CD4-positive, alpha-beta memory T cell (primary cell): ENCODE measurements around the gene TBC1D5. TPM values are rescaled to one million over a fixed set of nuclear protein-coding genes. Genes with fewer than 3 reads are reported as not detected.
"Not testable (repeated sequence)": the region's sequence is repeated elsewhere in the genome, so short reads cannot be mapped to it uniquely, and the experiment has no call there.

Source experiments
- CTCF ChIA-PET: fragments of 350-600 bp; sonication (Branson Sonifier 250); formaldehyde crosslinking; loops from one replicate; lab custom pipeline; 2021; ENCODE audit warnings: inconsistent platforms; ENCODE audit not compliant: partially characterized antibody; lab: Charles Lee
- POLR2A ChIA-PET: fragments of 350-600 bp; sonication (Branson Sonifier 250); formaldehyde crosslinking; loops from one replicate; lab custom pipeline; 2021; ENCODE audit not compliant: partially characterized antibody; lab: Charles Lee
- DNase-seq, 5 donors: peaks; one replicate each; pipeline versions ENCODE4 v3.0.0 to v3.0.0-alpha.2; 2020 to 2022; ENCODE audit warnings: mixed read lengths in 1 of 5
- H3K27ac ChIP-seq: one replicate; pipeline ENCODE4 v1.7.0; 2013; ENCODE audit warnings: low read depth, low read length
- H3K27me3 ChIP-seq: 2 replicates; pipeline ENCODE4 v1.7.0; 2013; ENCODE audit warnings: mild to moderate bottlenecking, low read length, moderate library complexity; ENCODE audit not compliant: insufficient read depth
- H3K36me3 ChIP-seq: 2 replicates; pipeline ENCODE4 v1.7.0; 2013; ENCODE audit warnings: mild to moderate bottlenecking, low read length, moderate library complexity; ENCODE audit not compliant: insufficient read depth
- H3K4me1 ChIP-seq: 2 replicates; pipeline ENCODE4 v1.7.0; 2013; ENCODE audit warnings: mild to moderate bottlenecking, low read length, moderate library complexity; ENCODE audit not compliant: insufficient read depth
- H3K4me3 ChIP-seq, 2 donors: one replicate each; pipeline ENCODE4 v1.7.0; 2013; ENCODE audit warnings: low read length in 2 of 2, mild to moderate bottlenecking in 1 of 2
- H3K9me3 ChIP-seq, 2 donors: one replicate each; pipeline ENCODE4 v1.7.0; 2013; ENCODE audit warnings: low read length in 2 of 2, control low read depth in 1 of 2; ENCODE audit not compliant: control insufficient read depth in 1 of 2
- H3K27ac Mint-ChIP-seq, 7 donors: one replicate each; pipeline ENCODE4 v1.8.0; 2020 to 2021; ENCODE audit warnings: mixed read lengths in 7 of 7, mild to moderate bottlenecking in 6 of 7, inconsistent platforms in 3 of 7, moderate library complexity in 3 of 7
- H3K27me3 Mint-ChIP-seq, 2 donors: one replicate each; pipeline ENCODE4 v1.8.0; 2020 to 2021; ENCODE audit warnings: mixed read lengths in 2 of 2
- H3K36me3 Mint-ChIP-seq, 2 donors: one replicate each; pipeline ENCODE4 v1.8.0; 2020 to 2021; ENCODE audit warnings: mixed read lengths in 2 of 2, inconsistent platforms in 1 of 2, mild to moderate bottlenecking in 1 of 2
- H3K4me1 Mint-ChIP-seq, 4 donors: one replicate each; pipeline ENCODE4 v1.8.0; 2020 to 2021; ENCODE audit warnings: mixed read lengths in 4 of 4, mild to moderate bottlenecking in 1 of 4
- H3K4me3 Mint-ChIP-seq, 8 donors: one replicate each; pipeline ENCODE4 v1.8.0; 2020 to 2021; ENCODE audit warnings: mixed read lengths in 8 of 8, mild to moderate bottlenecking in 7 of 8, moderate library complexity in 6 of 8, inconsistent platforms in 3 of 8
- H3K9me3 Mint-ChIP-seq, 8 donors: one replicate each; pipeline ENCODE4 v1.8.0; 2020 to 2021; ENCODE audit warnings: mixed read lengths in 8 of 8, mild to moderate bottlenecking in 5 of 8, inconsistent platforms in 3 of 8, moderate library complexity in 1 of 8
- intact Hi-C: fragments of 100-400 bp; cut with micrococcal nuclease; formaldehyde crosslinking; loops from one replicate; pipeline ENCODE4 v1.15.1; 2023
- polyA plus RNA-seq, 2 donors: library from polyadenylated mRNA; unstranded; fragments of 300-500 nt; fragmentation: Illumina TruSeq; gene quantifications; one replicate each; pipeline ENCODE4 v1.2.3, GENCODE V29; 2021
- total RNA-seq, 2 experiments: library from RNA; stranded (reverse); gene quantifications; one replicate each; pipeline ENCODE4 v1.2.3, GENCODE V29; 2021

Gene TBC1D5
- total and polyA plus RNA-seq, 4 experiments from 2014 or later, result 21.2 to 52.2 (median 43.3) TPM

DNA sequence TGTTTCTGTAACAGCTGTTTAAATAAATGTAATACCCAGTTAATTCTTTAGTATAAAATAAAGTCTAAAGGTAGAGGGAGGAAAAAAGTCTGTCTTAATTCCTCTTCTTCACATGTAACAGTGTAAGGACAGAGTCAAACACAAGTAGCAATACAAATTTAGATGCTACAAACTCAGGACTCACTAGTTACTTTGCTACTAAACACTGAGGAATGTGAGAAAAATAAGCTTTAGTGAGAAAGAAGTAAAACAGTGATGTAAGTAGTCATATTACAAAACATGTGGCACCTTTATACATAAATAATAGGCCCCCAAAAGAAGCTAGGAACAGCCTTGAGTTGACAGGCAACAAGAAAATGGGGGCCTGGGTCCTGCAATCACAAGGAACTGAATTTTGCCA, 113.0 kb downstream of the TBC1D5 start:
- no peak overlapping the region for H3K27ac Mint-ChIP-seq
- CTCF ChIA-PET, result no interaction called here
- H3K4me1 Mint-ChIP-seq, result peaks cover 22 to 32% (median 30%) of the 10 kb centered on the region in 4 donors
- intact Hi-C loops, result no loop called here
- H3K36me3 Mint-ChIP-seq, result peaks cover 0 to 2% of the 10 kb centered on the region in 2 donors
- POLR2A ChIA-PET, result no interaction called here
- DNase-seq, result no peak
- Histone ChIP-seq H3K36me3 (no peaks in the 10 kb centered on the region), H3K27me3 (no peaks in the 10 kb centered on the region), H3K9me3 (no peaks in the 10 kb centered on the region), H3K27ac (no peak overlapping the region), H3K4me1 (peaks cover 12% of the 10 kb centered on the region), H3K4me3 (no peak overlapping the region)
- H3K9me3 Mint-ChIP-seq, result peaks cover 0 to 2% (median 0%) of the 10 kb centered on the region in 8 donors
- no peaks in the 10 kb centered on the region for H3K27me3 Mint-ChIP-seq
- H3K4me3 Mint-ChIP-seq, result no peak overlapping the region

DNA sequence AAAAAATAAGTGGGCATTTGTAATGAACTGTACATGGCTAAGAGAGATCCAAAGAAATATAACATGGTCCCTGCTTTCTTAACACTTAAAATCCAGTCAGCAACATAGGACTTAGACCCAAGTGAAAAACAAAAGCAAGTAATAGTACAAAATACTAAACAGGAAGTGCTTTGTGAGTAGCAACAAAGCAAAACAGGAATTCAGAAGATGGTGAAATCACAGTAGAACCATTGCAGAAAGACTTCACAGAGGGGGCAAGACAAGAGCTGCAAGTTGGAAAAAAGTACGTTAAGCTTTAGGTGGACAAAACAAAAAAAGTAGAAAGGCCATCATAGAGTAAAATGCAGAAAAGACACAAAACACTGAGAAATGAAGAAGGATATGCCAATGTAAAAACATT, 116.0 kb downstream of the TBC1D5 start:
- no peaks in the 10 kb centered on the region for H3K27me3 Mint-ChIP-seq
- H3K27ac Mint-ChIP-seq, result peak overlapping the region in 1 of 7 donors; percentile 37
- H3K9me3 ChIP-seq, result no peaks in the 10 kb centered on the region
- no peaks in the 10 kb centered on the region for H3K9me3 Mint-ChIP-seq
- H3K4me1 Mint-ChIP-seq, result peaks cover 16 to 20% (median 18%) of the 10 kb centered on the region in 4 donors
- peaks cover 12% of the 10 kb centered on the region for H3K4me1 ChIP-seq
- no peaks in the 10 kb centered on the region for H3K27me3 ChIP-seq
- H3K4me3 Mint-ChIP-seq, result peak overlapping the region in 1 of 8 donors; percentile 2
- intact Hi-C loops, result no loop called here
- no peak for DNase-seq
- H3K4me3 ChIP-seq, result no peak overlapping the region
- peaks cover 4% of the 10 kb centered on the region for H3K36me3 ChIP-seq
- no peak overlapping the region for H3K27ac ChIP-seq
- ChIA-PET CTCF (interaction anchor here (1.4 kb wide), 1 partner anchor 19 kb away, joined by 4 read pairs; no protein-coding TSS in a partner anchor), POLR2A (no interaction called here)
- H3K36me3 Mint-ChIP-seq, result peaks cover 17 to 21% of the 10 kb centered on the region in 2 donors

DNA sequence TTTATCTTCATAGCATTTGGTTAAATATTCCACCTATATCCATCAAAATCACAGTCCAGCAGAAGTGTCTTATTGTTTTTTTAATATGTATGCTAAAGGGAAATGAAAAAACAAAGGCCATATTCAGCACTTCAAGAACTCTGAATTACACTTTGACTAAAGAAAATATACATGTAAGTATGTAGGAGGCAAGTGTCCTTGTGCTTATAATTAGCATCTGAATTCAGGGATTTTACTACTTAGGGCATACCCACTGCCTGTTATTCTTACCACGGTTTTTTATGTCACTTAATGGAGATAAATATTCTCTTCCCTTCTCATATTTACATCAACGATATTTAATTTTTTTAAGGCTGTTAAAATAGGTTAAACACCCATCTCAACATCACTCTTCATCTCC, 117.3 kb downstream of the TBC1D5 start:
- Mint-ChIP-seq H3K36me3 (peaks cover 20 to 32% of the 10 kb centered on the region in 2 donors), H3K27me3 (no peaks in the 10 kb centered on the region), H3K4me3 (no peak overlapping the region), H3K9me3 (no peaks in the 10 kb centered on the region), H3K27ac (no peak overlapping the region), H3K4me1 (peaks cover 14 to 17% (median 14%) of the 10 kb centered on the region in 4 donors)
- Histone ChIP-seq H3K36me3 (peaks cover 4% of the 10 kb centered on the region), H3K4me1 (peaks cover 12% of the 10 kb centered on the region), H3K4me3 (no peak overlapping the region), H3K27ac (no peak overlapping the region), H3K27me3 (no peaks in the 10 kb centered on the region), H3K9me3 (no peaks in the 10 kb centered on the region)
- DNase-seq, result no peak
- ChIA-PET POLR2A (no interaction called here), CTCF (no interaction called here)
- intact Hi-C loops, result no loop called here

DNA sequence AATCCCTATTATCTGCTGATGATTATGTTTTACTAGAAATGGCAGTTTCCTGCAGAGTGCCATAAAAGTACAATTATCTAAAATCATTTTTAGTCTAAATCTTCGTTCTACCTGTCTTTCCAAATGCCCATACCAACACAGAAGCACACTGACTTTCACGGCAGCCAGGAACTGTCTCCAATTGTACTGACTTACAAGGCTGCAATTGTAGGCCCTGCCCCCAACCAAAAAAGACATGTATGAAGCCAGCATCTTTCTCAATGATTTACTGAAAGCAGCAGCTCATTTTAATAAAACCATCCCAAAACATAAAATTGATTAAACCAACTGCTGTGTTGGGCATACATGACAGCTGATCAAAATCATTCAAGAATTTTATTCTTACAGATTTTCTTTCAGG, 119.0 kb downstream of the TBC1D5 start:
- H3K4me1 Mint-ChIP-seq, result peaks cover 13 to 14% (median 14%) of the 10 kb centered on the region in 4 donors

DNA sequence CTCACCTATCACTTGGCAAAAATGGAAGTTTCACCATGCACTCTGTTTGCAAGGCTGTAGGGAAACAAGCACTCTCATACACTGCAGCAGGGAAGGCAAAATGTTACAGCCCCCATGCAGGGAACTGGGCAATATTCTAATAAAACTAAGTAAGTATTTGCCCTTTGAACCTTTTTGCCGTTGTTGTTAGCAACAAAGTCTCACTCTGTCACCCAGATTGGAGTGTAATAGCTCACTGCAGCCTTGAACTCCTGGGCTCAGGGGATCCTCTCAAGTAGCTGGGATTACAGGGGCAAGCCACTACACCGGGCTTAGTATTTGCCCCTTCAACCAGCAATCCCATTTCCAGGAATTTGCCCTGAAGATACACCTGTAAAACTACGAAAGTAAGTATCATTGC, 122.5 kb downstream of the TBC1D5 start:
- Histone ChIP-seq H3K4me3 (no peak overlapping the region), H3K27me3 (no peaks in the 10 kb centered on the region), H3K9me3 (no peaks in the 10 kb centered on the region), H3K36me3 (peaks cover 4% of the 10 kb centered on the region), H3K27ac (no peak overlapping the region), H3K4me1 (no peaks in the 10 kb centered on the region)
- ChIA-PET CTCF (no interaction called here), POLR2A (no interaction called here)
- intact Hi-C loops, result no loop called here
- Mint-ChIP-seq H3K27ac (no peak overlapping the region), H3K36me3 (peaks cover 37 to 66% of the 10 kb centered on the region in 2 donors), H3K9me3 (peaks cover 0 to 17% (median 6%) of the 10 kb centered on the region in 8 donors), H3K27me3 (no peaks in the 10 kb centered on the region), H3K4me1 (peaks cover 0 to 2% (median under 1%) of the 10 kb centered on the region in 4 donors), H3K4me3 (no peak overlapping the region)
- DNase-seq, result no peak

More for the DNA sequence above, 119.0 kb downstream of the TBC1D5 start:
- Mint-ChIP-seq H3K9me3 (no peaks in the 10 kb centered on the region), H3K4me3 (no peak overlapping the region), H3K27me3 (no peaks in the 10 kb centered on the region), H3K36me3 (peaks cover 29 to 42% of the 10 kb centered on the region in 2 donors), H3K27ac (peak overlapping the region in 1 of 7 donors; percentile 57)
- H3K27me3 ChIP-seq, result no peaks in the 10 kb centered on the region
- DNase-seq, result no peak
- peaks cover 4% of the 10 kb centered on the region for H3K36me3 ChIP-seq
- no peak overlapping the region for H3K4me3 ChIP-seq
- H3K9me3 ChIP-seq, result no peaks in the 10 kb centered on the region
- ChIA-PET CTCF (no interaction called here), POLR2A (no interaction called here)
- H3K4me1 ChIP-seq, result peaks cover 12% of the 10 kb centered on the region
- no peak overlapping the region for H3K27ac ChIP-seq
- intact Hi-C loops, result no loop called here

DNA sequence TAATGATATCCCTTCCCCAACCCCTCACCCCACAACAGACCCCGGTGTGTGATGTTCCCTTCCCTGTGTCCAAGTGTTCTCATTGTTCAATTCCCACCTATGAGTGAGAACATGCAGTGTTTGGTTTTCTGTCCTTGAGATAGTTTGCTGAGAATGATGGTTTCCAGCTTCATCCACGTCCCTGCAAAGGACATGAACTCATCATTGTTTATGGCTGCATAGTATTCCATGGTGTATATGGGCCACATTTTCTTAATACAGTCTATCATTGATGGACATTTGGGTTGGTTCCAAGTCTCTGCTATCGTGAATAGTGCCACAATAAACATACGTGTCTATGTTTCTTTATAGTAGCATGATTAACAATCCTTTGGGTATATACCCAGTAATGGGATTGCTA, 129.4 kb downstream of the TBC1D5 start:
- H3K27ac ChIP-seq, H3K4me3 ChIP-seq, H3K36me3 ChIP-seq, CTCF ChIA-PET, H3K9me3 ChIP-seq, DNase-seq, H3K27me3 Mint-ChIP-seq, H3K27ac Mint-ChIP-seq, POLR2A ChIA-PET, H3K4me1 ChIP-seq, H3K4me3 Mint-ChIP-seq, intact Hi-C loops, H3K4me1 Mint-ChIP-seq, H3K27me3 ChIP-seq: not testable (repeated sequence)
- Mint-ChIP-seq H3K36me3 (peaks cover 8 to 40% of the 10 kb centered on the region in 2 donors), H3K9me3 (peaks cover 2 to 33% (median 16%) of the 10 kb centered on the region in 8 donors)

DNA sequence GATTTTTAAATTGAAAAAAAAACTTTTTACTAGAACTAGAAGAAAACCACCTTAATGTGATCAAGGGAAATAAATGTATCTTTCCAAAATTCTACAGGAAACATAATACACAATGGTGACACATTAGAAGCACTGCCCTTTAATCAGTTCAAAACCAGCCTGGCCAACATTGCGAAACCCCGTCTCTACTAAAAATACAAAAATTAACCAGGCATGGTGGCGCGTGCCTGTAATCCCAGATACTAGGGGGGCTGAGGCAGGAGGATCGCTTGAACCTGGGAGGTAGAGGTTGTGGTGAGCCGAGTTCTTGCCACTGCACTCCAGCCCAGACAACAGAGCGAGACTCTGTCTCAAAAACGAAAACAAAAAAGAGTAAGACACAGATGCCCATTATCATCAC, 134.5 kb downstream of the TBC1D5 start:
- Mint-ChIP-seq H3K9me3 (peaks cover 0 to 9% (median 3%) of the 10 kb centered on the region in 8 donors), H3K4me1 (peaks cover 0 to 7% (median 4%) of the 10 kb centered on the region in 4 donors), H3K27ac (peak overlapping the region in 1 of 7 donors; percentile 19), H3K27me3 (no peaks in the 10 kb centered on the region), H3K36me3 (peaks cover 9 to 21% of the 10 kb centered on the region in 2 donors), H3K4me3 (no peak overlapping the region)
- intact Hi-C loops, result no loop called here
- Histone ChIP-seq H3K27ac (no peak overlapping the region), H3K4me1 (no peaks in the 10 kb centered on the region), H3K36me3 (no peaks in the 10 kb centered on the region), H3K27me3 (no peaks in the 10 kb centered on the region), H3K9me3 (no peaks in the 10 kb centered on the region), H3K4me3 (no peak overlapping the region)
- CTCF ChIA-PET, result no interaction called here
- POLR2A ChIA-PET, result no interaction called here
- no peak for DNase-seq
